ENCODE measurements around the gene AGRN.
"Not testable (repeated sequence)": the region's sequence is repeated elsewhere in the genome, so short reads cannot be mapped to it uniquely, and the experiment has no call there.

Gene AGRN

GRCh38 chr1:1020000-1020404 is at the start of gene AGRN:
Gene AGRN, plus strand, starts transcription at chr1:1020120. Its CDS starts 53 bp downstream, at chr1:1020173.
- no peaks in the 10 kb centered on the region for H3K9me3 Mint-ChIP-seq
- H3K36me3 Mint-ChIP-seq: peaks cover 12% of the 10 kb centered on the region
- no peak within 1 kb of the TSS for H3K27ac Mint-ChIP-seq
- H3K4me1 Mint-ChIP-seq: peaks cover 23% of the 10 kb centered on the region
- peak within 1 kb of the TSS; percentile 52 for H3K4me3 Mint-ChIP-seq
- peak in 1 of 2 donors; percentile 76 for DNase-seq (ENCODE audit: low spot score in 2 of 2)
- ATAC-seq: peak; percentile 26

DNA sequence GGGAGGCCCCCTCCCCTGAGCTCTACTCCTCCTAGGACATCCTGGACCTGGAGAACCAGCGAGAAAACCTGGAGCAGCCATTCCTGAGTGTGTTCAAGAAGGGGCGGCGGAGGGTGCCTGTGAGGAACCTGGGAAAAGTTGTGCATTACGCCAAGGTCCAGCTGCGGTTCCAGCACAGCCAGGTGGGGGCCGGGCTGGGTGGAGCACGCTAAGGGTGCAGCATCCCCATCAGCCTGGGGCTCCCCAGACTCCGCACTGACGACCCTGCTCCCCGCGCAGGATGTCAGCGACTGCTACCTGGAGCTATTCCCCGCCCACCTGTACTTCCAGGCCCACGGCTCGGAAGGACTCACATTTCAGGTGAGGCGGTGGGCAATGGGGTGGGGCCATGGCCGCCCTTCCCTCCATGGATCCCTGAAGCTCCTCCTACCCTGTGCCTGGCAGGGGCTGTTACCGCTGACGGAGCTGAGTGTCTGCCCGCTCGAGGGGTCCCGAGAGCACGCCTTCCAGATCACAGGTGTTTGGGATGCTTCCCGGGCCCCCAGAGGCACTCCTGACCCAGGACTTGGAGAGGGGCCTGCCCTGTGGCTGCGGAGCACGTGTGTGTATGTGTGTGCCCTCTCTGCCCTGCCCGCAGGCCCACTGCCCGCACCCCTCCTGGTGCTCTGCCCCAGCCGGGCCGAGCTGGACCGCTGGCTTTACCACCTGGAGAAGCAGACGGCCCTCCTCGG is 49.5 kb upstream of the AGRN start:
- Mint-ChIP-seq H3K4me3 (no peak overlapping the region), H3K27ac (no peak overlapping the region), H3K36me3 (no peaks in the 10 kb centered on the region), H3K9me3 (no peaks in the 10 kb centered on the region), H3K4me1 (peaks cover 5% of the 10 kb centered on the region)
- DNase-seq (ENCODE audit: low spot score in 2 of 2) (no peak), ATAC-seq (no peak)

GRCh38 chr1:970973-971730 is 48.8 kb upstream of the AGRN start:
- Mint-ChIP-seq H3K4me3 (no peak overlapping the region), H3K36me3 (no peaks in the 10 kb centered on the region), H3K4me1 (peaks cover 6% of the 10 kb centered on the region), H3K9me3 (no peaks in the 10 kb centered on the region), H3K27ac (no peak overlapping the region)
- DNase-seq (ENCODE audit: low spot score in 2 of 2): no peak
- ATAC-seq: no peak

DNA sequence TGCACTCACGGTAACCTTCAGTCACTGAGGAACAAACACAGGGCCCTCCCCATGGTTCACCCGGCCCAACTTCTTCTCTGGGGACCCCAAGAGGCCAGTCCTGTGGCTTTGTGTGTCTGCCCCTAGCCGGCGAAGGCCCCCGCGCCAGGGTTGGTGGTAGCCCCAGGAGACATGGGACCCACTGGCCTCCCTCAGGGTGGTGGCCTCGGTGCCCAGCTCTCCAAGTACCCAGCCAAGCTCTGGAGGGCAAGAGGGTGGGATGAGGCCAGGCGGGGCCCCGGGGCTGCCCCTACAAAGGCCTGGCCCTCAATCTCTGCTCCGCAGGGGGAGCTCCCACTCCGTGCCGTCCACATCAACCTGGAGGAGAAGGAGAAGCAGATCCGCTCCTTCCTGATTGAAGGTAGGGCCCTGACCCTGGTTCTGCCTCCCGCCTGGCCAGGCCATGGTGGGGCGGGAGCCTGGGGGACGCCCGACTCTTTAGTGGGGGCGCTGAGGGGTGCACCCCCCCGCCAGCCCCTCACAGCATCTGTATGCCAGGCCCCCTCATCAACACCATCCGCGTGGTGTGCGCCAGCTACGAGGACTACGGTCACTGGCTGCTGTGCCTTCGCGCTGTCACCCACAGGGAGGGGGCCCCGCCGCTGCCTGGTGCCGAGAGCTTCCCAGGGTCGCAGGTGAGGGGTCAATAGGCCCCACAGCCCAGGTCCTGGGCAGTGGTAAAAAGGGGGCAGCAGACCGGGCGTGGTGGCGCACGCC is 48.0 kb upstream of the AGRN start:
- Mint-ChIP-seq H3K9me3 (no peaks in the 10 kb centered on the region), H3K27ac (no peak overlapping the region), H3K4me3 (no peak overlapping the region), H3K36me3 (no peaks in the 10 kb centered on the region), H3K4me1 (peaks cover 6% of the 10 kb centered on the region)
- ATAC-seq (no peak), DNase-seq (ENCODE audit: low spot score in 2 of 2) (no peak)

GRCh38 chr1:972726-973458 is 47.0 kb upstream of the AGRN start:
- Mint-ChIP-seq H3K4me1 (peaks cover 6% of the 10 kb centered on the region), H3K27ac (no peak overlapping the region), H3K9me3 (no peaks in the 10 kb centered on the region), H3K4me3 (no peak overlapping the region), H3K36me3 (no peaks in the 10 kb centered on the region)
- ATAC-seq: no peak
- no peak for DNase-seq (ENCODE audit: low spot score in 2 of 2)

DNA sequence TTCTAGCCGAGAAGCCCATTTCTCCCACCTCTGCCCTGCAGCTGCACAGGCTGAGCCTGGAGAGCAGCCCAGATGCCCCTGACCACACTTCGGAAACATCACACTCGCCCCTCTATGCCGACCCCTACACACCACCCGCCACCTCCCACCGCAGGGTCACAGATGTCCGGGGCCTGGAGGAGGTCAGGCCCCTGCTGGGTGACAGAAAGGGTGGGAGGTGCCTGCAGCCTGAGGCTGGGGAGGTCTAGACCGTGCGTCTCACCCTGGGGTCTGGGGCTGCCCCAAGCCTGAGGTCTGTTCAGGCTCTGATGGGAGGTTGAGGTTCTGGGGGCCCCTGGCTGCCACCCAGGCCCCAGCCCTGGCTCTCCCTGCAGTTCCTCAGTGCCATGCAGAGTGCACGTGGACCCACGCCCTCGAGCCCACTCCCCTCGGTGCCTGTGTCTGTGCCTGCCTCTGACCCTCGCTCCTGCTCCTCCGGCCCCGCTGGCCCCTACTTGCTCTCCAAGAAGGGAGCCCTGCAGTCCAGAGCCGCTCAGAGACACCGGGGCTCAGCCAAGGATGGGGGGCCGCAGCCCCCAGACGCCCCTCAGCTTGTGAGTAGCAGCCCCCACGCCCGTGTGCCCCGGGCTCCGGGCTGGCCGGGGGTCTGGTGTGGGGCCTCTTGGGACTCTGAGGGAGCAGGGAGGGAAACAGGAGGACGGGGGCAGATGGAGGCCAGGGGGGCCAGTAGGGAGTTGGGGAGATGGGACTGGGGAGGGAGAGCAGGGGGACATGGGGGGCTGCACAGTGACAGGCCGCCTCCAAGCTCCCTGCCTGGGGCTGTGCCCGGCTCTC is 46.2 kb upstream of the AGRN start:
- Mint-ChIP-seq H3K9me3 (no peaks in the 10 kb centered on the region), H3K27ac (no peak overlapping the region), H3K4me3 (no peak overlapping the region), H3K4me1 (peaks cover 6% of the 10 kb centered on the region), H3K36me3 (no peaks in the 10 kb centered on the region)
- no peak for ATAC-seq
- no peak for DNase-seq (ENCODE audit: low spot score in 2 of 2)

DNA sequence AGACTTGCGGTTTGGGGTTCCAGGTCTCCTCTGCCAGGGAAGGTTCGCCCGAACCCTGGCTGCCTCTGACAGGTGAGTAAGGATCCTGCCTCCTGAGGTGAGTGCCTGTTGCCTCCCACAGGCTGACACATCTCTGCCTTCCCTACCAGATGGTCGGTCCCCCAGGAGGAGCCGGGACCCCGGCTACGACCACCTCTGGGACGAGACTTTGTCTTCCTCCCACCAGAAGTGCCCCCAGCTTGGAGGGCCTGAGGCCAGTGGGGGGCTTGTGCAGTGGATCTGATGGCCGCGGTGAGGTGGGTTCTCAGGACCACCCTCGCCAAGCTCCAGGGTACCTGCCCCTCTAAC is 45.7 kb upstream of the AGRN start:
- no peak overlapping the region for H3K4me3 Mint-ChIP-seq
- H3K9me3 Mint-ChIP-seq: no peaks in the 10 kb centered on the region
- H3K4me1 Mint-ChIP-seq: peaks cover 6% of the 10 kb centered on the region
- no peak for DNase-seq (ENCODE audit: low spot score in 2 of 2)
- ATAC-seq: no peak
- H3K27ac Mint-ChIP-seq: no peak overlapping the region
- no peaks in the 10 kb centered on the region for H3K36me3 Mint-ChIP-seq

GRCh38 chr1:974687-975328 is 45.1 kb upstream of the AGRN start:
- Mint-ChIP-seq H3K4me3 (no peak overlapping the region), H3K9me3 (no peaks in the 10 kb centered on the region), H3K27ac (no peak overlapping the region), H3K36me3 (no peaks in the 10 kb centered on the region), H3K4me1 (peaks cover 6% of the 10 kb centered on the region)
- no peak for DNase-seq (ENCODE audit: low spot score in 2 of 2)
- no peak for ATAC-seq

- Mint-ChIP-seq H3K9me3 (no peaks in the 10 kb centered on the region), H3K4me1 (peaks cover 6% of the 10 kb centered on the region), H3K4me3 (peak overlapping the region; percentile 46), H3K36me3 (no peaks in the 10 kb centered on the region), H3K27ac (no peak overlapping the region)
- ATAC-seq (no peak), DNase-seq (ENCODE audit: low spot score in 2 of 2) (no peak)
These were observed 44.6 kb upstream of the AGRN start for GRCh38 chr1:975365-975764.

GRCh38 chr1:975896-976683 is 43.8 kb upstream of the AGRN start:
- peaks cover 6% of the 10 kb centered on the region for H3K4me1 Mint-ChIP-seq
- ATAC-seq (peak; percentile 85), DNase-seq (ENCODE audit: low spot score in 2 of 2) (peak; percentile 57 to 77)
- H3K4me3 Mint-ChIP-seq: peak overlapping the region; percentile 46
- no peaks in the 10 kb centered on the region for H3K36me3 Mint-ChIP-seq
- no peak overlapping the region for H3K27ac Mint-ChIP-seq
- no peaks in the 10 kb centered on the region for H3K9me3 Mint-ChIP-seq

DNA sequence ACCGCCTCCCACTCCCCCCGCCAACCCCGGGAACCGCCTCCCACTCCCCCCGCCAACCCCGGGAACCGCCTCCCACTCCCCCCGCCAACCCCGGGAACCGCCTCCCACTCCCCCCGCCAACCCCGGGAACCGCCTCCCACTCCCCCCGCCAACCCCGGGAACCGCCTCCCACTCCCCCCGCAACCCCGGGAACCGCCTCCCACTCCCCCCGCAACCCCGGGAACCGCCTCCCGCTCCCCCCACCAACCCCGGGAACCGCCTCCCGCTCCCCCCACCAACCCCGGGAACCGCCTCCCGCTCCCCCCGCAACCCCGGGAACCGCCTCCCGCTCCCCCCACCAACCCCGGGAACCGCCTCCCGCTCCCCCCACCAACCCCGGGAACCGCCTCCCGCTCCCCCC is 43.1 kb upstream of the AGRN start:
- not testable (repeated sequence) for H3K4me1 Mint-ChIP-seq; H3K27ac Mint-ChIP-seq; H3K9me3 Mint-ChIP-seq; H3K36me3 Mint-ChIP-seq; DNase-seq (ENCODE audit: low spot score in 2 of 2); H3K4me3 Mint-ChIP-seq; ATAC-seq

GRCh38 chr1:978069-978834 is 41.7 kb upstream of the AGRN start:
- no peak for DNase-seq (ENCODE audit: low spot score in 2 of 2)
- H3K4me1 Mint-ChIP-seq: peaks cover 6% of the 10 kb centered on the region
- peak overlapping the region; percentile 45 for H3K27ac Mint-ChIP-seq
- H3K9me3 Mint-ChIP-seq: no peaks in the 10 kb centered on the region
- no peak overlapping the region for H3K4me3 Mint-ChIP-seq
- ATAC-seq: no peak
- no peaks in the 10 kb centered on the region for H3K36me3 Mint-ChIP-seq
